PC-9 (cell line): ENCODE measurements around the gene TECPR1.

Experiments used
- CTCF ChIP-seq: fragments of 200-600 bp; sonication (generic); conservative IDR thresholded peaks from 2 replicates; pipeline ENCODE4 v1.6.1; 2017; ENCODE audit warnings: mixed run types, antibody characterized with exemption, mild to moderate bottlenecking, moderate library complexity
- EZH2 ChIP-seq: fragments of 200-600 bp; sonication (generic); IDR thresholded peaks from 2 replicates; pipeline ENCODE4 v1.8.0; 2017; ENCODE audit warnings: antibody characterized with exemption, low read depth

- TF ChIP-seq EZH2 (no peak), CTCF (no peak)
These were observed 28.6 kb downstream of the TECPR1 start for GRCh38 chr7:98223351-98223897.
